CD8-positive, alpha-beta memory T cell (primary cell): ENCODE data around the gene SNX7. TPM values are rescaled to one million over a fixed set of nuclear protein-coding genes. Genes with fewer than 3 reads are reported as not detected.

Experiments
- CTCF ChIA-PET: fragments of 350-600 bp; sonication (Branson Sonifier 250); formaldehyde crosslinking; loops from one replicate; lab custom pipeline; 2021; ENCODE audit warnings: antibody characterized with exemption; lab: Charles Lee
- POLR2A ChIA-PET: fragments of 350-600 bp; sonication (Branson Sonifier 250); formaldehyde crosslinking; loops from one replicate; lab custom pipeline; 2021; ENCODE audit warnings: antibody characterized with exemption; lab: Charles Lee
- DNase-seq, 5 donors: peaks; one replicate each; pipeline versions ENCODE4 v3.0.0 to v3.0.0-alpha.2; 2020 to 2022; ENCODE audit warnings: mixed read lengths in 1 of 5
- H3K27ac ChIP-seq: one replicate; pipeline ENCODE4 v1.7.0; 2013; ENCODE audit warnings: low read depth, mild to moderate bottlenecking, low read length, moderate library complexity
- H3K27me3 ChIP-seq: 2 replicates; pipeline ENCODE4 v1.7.0; 2013; ENCODE audit warnings: low read length, mild to moderate bottlenecking; ENCODE audit not compliant: insufficient read depth, poor library complexity, severe bottlenecking
- H3K36me3 ChIP-seq: 2 replicates; pipeline ENCODE4 v1.7.0; 2013; ENCODE audit warnings: mild to moderate bottlenecking, low read length, moderate library complexity; ENCODE audit not compliant: insufficient read depth
- H3K4me1 ChIP-seq: 2 replicates; pipeline ENCODE4 v1.7.0; 2013; ENCODE audit warnings: mild to moderate bottlenecking, low read length, moderate library complexity; ENCODE audit not compliant: insufficient read depth
- H3K4me3 ChIP-seq: 2 replicates; pipeline ENCODE4 v1.7.0; 2013; ENCODE audit warnings: mild to moderate bottlenecking, low read length
- H3K9me3 ChIP-seq: 2 replicates; pipeline ENCODE4 v1.7.0; 2013; ENCODE audit warnings: mild to moderate bottlenecking, low read length
- H3K27ac Mint-ChIP-seq, 8 donors: one replicate each; pipeline ENCODE4 v1.8.0; 2020 to 2021; ENCODE audit warnings: mixed read lengths in 8 of 8, mild to moderate bottlenecking in 6 of 8, inconsistent platforms in 3 of 8, moderate library complexity in 3 of 8
- H3K27me3 Mint-ChIP-seq, 2 donors: one replicate each; pipeline ENCODE4 v1.8.0; 2020 to 2021; ENCODE audit warnings: mixed read lengths in 2 of 2, mild to moderate bottlenecking in 1 of 2, moderate library complexity in 1 of 2
- H3K36me3 Mint-ChIP-seq, 3 donors: one replicate each; pipeline ENCODE4 v1.8.0; 2020 to 2021; ENCODE audit warnings: mixed read lengths in 3 of 3, inconsistent platforms in 1 of 3, mild to moderate bottlenecking in 1 of 3
- H3K4me1 Mint-ChIP-seq, 3 donors: one replicate each; pipeline ENCODE4 v1.8.0; 2020 to 2021; ENCODE audit warnings: mixed read lengths in 3 of 3, inconsistent platforms in 1 of 3, mild to moderate bottlenecking in 1 of 3
- H3K4me3 Mint-ChIP-seq, 7 donors: one replicate each; pipeline ENCODE4 v1.8.0; 2020 to 2021; ENCODE audit warnings: mixed read lengths in 7 of 7, mild to moderate bottlenecking in 6 of 7, moderate library complexity in 4 of 7, inconsistent platforms in 2 of 7
- H3K9me3 Mint-ChIP-seq, 5 donors: one replicate each; pipeline ENCODE4 v1.8.0; 2020 to 2022; ENCODE audit warnings: mixed read lengths in 5 of 5, mild to moderate bottlenecking in 3 of 5, moderate library complexity in 2 of 5, inconsistent platforms in 1 of 5
- polyA plus RNA-seq: library from polyadenylated mRNA; unstranded; fragments of 300-500 nt; fragmentation: Illumina TruSeq; gene quantifications from one replicate; pipeline ENCODE4 v1.2.3, GENCODE V29; 2021
- total RNA-seq, 2 experiments: library from RNA; stranded (reverse); gene quantifications; one replicate each; pipeline ENCODE4 v1.2.3, GENCODE V29; 2021

SNX7 gene
- total and polyA plus RNA-seq, 3 experiments from 2014 or later, result 0.11 to 1.3 TPM; not detected in 1

GRCh38 chr1:98688110-98688739 lies 26.7 kb downstream of the SNX7 start:
- ChIA-PET POLR2A (no interaction called here), CTCF (no interaction called here)
- Mint-ChIP-seq H3K4me3 (no peak overlapping the region), H3K9me3 (peaks cover 0 to 4% (median 0%) of the 10 kb centered on the region in 5 donors), H3K27me3 (peaks cover 0 to 5% of the 10 kb centered on the region in 2 donors), H3K27ac (no peak overlapping the region), H3K36me3 (no peaks in the 10 kb centered on the region), H3K4me1 (no peaks in the 10 kb centered on the region)
- Histone ChIP-seq H3K4me3 (no peak overlapping the region), H3K27me3 (no peaks in the 10 kb centered on the region), H3K9me3 (no peaks in the 10 kb centered on the region), H3K27ac (no peak overlapping the region), H3K4me1 (no peaks in the 10 kb centered on the region), H3K36me3 (no peaks in the 10 kb centered on the region)
- no peak for DNase-seq

- Histone ChIP-seq H3K36me3 (no peaks in the 10 kb centered on the region), H3K4me3 (no peak overlapping the region), H3K9me3 (no peaks in the 10 kb centered on the region), H3K4me1 (no peaks in the 10 kb centered on the region), H3K27me3 (no peaks in the 10 kb centered on the region), H3K27ac (no peak overlapping the region)
- peaks cover 0 to 4% (median 0%) of the 10 kb centered on the region in 5 donors for H3K9me3 Mint-ChIP-seq
- no peak overlapping the region for H3K4me3 Mint-ChIP-seq
- CTCF ChIA-PET, result no interaction called here
- no peak overlapping the region for H3K27ac Mint-ChIP-seq
- DNase-seq, result no peak
- POLR2A ChIA-PET, result no interaction called here
- H3K27me3 Mint-ChIP-seq, result peaks cover 2 to 5% of the 10 kb centered on the region in 2 donors
- no peaks in the 10 kb centered on the region for H3K36me3 Mint-ChIP-seq
- no peaks in the 10 kb centered on the region for H3K4me1 Mint-ChIP-seq
Observed at GRCh38 chr1:98690576-98690975, 29.1 kb downstream of the SNX7 start.

GRCh38 chr1:98692482-98692881 lies 31.0 kb downstream of the SNX7 start:
- Histone ChIP-seq H3K36me3 (no peaks in the 10 kb centered on the region), H3K4me1 (no peaks in the 10 kb centered on the region), H3K9me3 (no peaks in the 10 kb centered on the region), H3K27ac (no peak overlapping the region), H3K27me3 (no peaks in the 10 kb centered on the region), H3K4me3 (no peak overlapping the region)
- Mint-ChIP-seq H3K27me3 (peaks cover 2 to 5% of the 10 kb centered on the region in 2 donors), H3K36me3 (no peaks in the 10 kb centered on the region), H3K4me1 (no peaks in the 10 kb centered on the region), H3K27ac (no peak overlapping the region), H3K4me3 (no peak overlapping the region), H3K9me3 (peaks cover 0 to 4% (median 0%) of the 10 kb centered on the region in 5 donors)
- DNase-seq, result no peak
- CTCF ChIA-PET, result no interaction called here
- POLR2A ChIA-PET, result no interaction called here

- Mint-ChIP-seq H3K4me1 (no peaks in the 10 kb centered on the region), H3K27ac (no peak overlapping the region), H3K36me3 (no peaks in the 10 kb centered on the region), H3K9me3 (peaks cover 0 to 2% (median 0%) of the 10 kb centered on the region in 5 donors), H3K27me3 (peaks cover 2 to 4% of the 10 kb centered on the region in 2 donors), H3K4me3 (no peak overlapping the region)
- Histone ChIP-seq H3K9me3 (no peaks in the 10 kb centered on the region), H3K27me3 (no peaks in the 10 kb centered on the region), H3K4me1 (no peaks in the 10 kb centered on the region), H3K36me3 (no peaks in the 10 kb centered on the region), H3K27ac (no peak overlapping the region), H3K4me3 (no peak overlapping the region)
- ChIA-PET POLR2A (no interaction called here), CTCF (no interaction called here)
- DNase-seq, result no peak
Observed at GRCh38 chr1:98693385-98693784, 31.9 kb downstream of the SNX7 start.

- CTCF ChIA-PET, result no interaction called here
- H3K27ac Mint-ChIP-seq, result no peak overlapping the region
Observed at GRCh38 chr1:98696077-98696476, 34.6 kb downstream of the SNX7 start.

GRCh38 chr1:98697781-98698180 lies 36.3 kb downstream of the SNX7 start:
- Mint-ChIP-seq H3K27me3 (peaks cover 0 to 2% of the 10 kb centered on the region in 2 donors), H3K27ac (no peak overlapping the region), H3K36me3 (no peaks in the 10 kb centered on the region), H3K4me1 (no peaks in the 10 kb centered on the region), H3K4me3 (no peak overlapping the region), H3K9me3 (no peaks in the 10 kb centered on the region)
- DNase-seq, result no peak
- ChIA-PET POLR2A (no interaction called here), CTCF (no interaction called here)
- Histone ChIP-seq H3K4me3 (no peak overlapping the region), H3K36me3 (no peaks in the 10 kb centered on the region), H3K4me1 (no peaks in the 10 kb centered on the region), H3K27me3 (no peaks in the 10 kb centered on the region), H3K9me3 (no peaks in the 10 kb centered on the region), H3K27ac (no peak overlapping the region)

More at GRCh38 chr1:98696077-98696476, 34.6 kb downstream of the SNX7 start:
- DNase-seq, result no peak
- H3K4me1 ChIP-seq, result no peaks in the 10 kb centered on the region
- H3K36me3 ChIP-seq, result no peaks in the 10 kb centered on the region
- Mint-ChIP-seq H3K9me3 (no peaks in the 10 kb centered on the region), H3K4me3 (no peak overlapping the region), H3K4me1 (no peaks in the 10 kb centered on the region), H3K36me3 (no peaks in the 10 kb centered on the region), H3K27me3 (peaks cover 2 to 3% of the 10 kb centered on the region in 2 donors)
- no peak overlapping the region for H3K4me3 ChIP-seq
- no peaks in the 10 kb centered on the region for H3K27me3 ChIP-seq
- no peak overlapping the region for H3K27ac ChIP-seq
- no peaks in the 10 kb centered on the region for H3K9me3 ChIP-seq
- POLR2A ChIA-PET, result no interaction called here

GRCh38 chr1:98698625-98699024 lies 37.1 kb downstream of the SNX7 start:
- Histone ChIP-seq H3K4me3 (no peak overlapping the region), H3K27me3 (no peaks in the 10 kb centered on the region), H3K27ac (no peak overlapping the region), H3K36me3 (no peaks in the 10 kb centered on the region), H3K4me1 (no peaks in the 10 kb centered on the region), H3K9me3 (no peaks in the 10 kb centered on the region)
- Mint-ChIP-seq H3K4me1 (no peaks in the 10 kb centered on the region), H3K4me3 (no peak overlapping the region), H3K9me3 (no peaks in the 10 kb centered on the region), H3K27ac (no peak overlapping the region), H3K27me3 (peaks cover 0 to 2% of the 10 kb centered on the region in 2 donors), H3K36me3 (no peaks in the 10 kb centered on the region)
- CTCF ChIA-PET, result no interaction called here
- POLR2A ChIA-PET, result no interaction called here
- no peak for DNase-seq

- Mint-ChIP-seq H3K4me1 (no peaks in the 10 kb centered on the region), H3K4me3 (no peak overlapping the region), H3K9me3 (no peaks in the 10 kb centered on the region), H3K27me3 (no peaks in the 10 kb centered on the region), H3K36me3 (no peaks in the 10 kb centered on the region), H3K27ac (no peak overlapping the region)
- Histone ChIP-seq H3K27me3 (no peaks in the 10 kb centered on the region), H3K36me3 (no peaks in the 10 kb centered on the region), H3K4me1 (no peaks in the 10 kb centered on the region), H3K9me3 (no peaks in the 10 kb centered on the region), H3K4me3 (no peak overlapping the region), H3K27ac (no peak overlapping the region)
- no peak for DNase-seq
- POLR2A ChIA-PET, result no interaction called here
- CTCF ChIA-PET, result no interaction called here
Observed at GRCh38 chr1:98700228-98700627, 38.7 kb downstream of the SNX7 start.
